Nephron progenitor cell (in vitro differentiated cells): ENCODE data around the gene SPAG17.

Experiments
- DNase-seq: peaks from one replicate; pipeline ENCODE4 v3.0.0; 2021
- H3K27ac Mint-ChIP-seq: 2 replicates; pipeline ENCODE4 v1.8.0; 2021; ENCODE audit warnings: mild to moderate bottlenecking, moderate library complexity, mixed read lengths
- H3K27me3 Mint-ChIP-seq: 2 replicates; pipeline ENCODE4 v1.8.0; 2021; ENCODE audit warnings: mild to moderate bottlenecking, low read depth, mixed read lengths; ENCODE audit not compliant: poor library complexity
- H3K36me3 Mint-ChIP-seq: 2 replicates; pipeline ENCODE4 v1.8.0; 2021; ENCODE audit warnings: low read depth, mixed read lengths
- H3K4me1 Mint-ChIP-seq: 2 replicates; pipeline ENCODE4 v1.8.0; 2021; ENCODE audit warnings: mixed read lengths
- H3K4me3 Mint-ChIP-seq: 2 replicates; pipeline ENCODE4 v1.8.0; 2021; ENCODE audit warnings: mild to moderate bottlenecking, moderate library complexity, mixed read lengths
- H3K9me3 Mint-ChIP-seq: 2 replicates; pipeline ENCODE4 v1.8.0; 2021; ENCODE audit warnings: mild to moderate bottlenecking, moderate library complexity, mixed read lengths
- TF ChIP-seq, protein P1 (sequence below): fragments of 200-600 bp; sonication (generic); IDR thresholded peaks from 2 replicates; pipeline ENCODE4 v1.5.0; 2021; ENCODE audit warnings: antibody characterized with exemption

The SPAG17 gene

DNA sequence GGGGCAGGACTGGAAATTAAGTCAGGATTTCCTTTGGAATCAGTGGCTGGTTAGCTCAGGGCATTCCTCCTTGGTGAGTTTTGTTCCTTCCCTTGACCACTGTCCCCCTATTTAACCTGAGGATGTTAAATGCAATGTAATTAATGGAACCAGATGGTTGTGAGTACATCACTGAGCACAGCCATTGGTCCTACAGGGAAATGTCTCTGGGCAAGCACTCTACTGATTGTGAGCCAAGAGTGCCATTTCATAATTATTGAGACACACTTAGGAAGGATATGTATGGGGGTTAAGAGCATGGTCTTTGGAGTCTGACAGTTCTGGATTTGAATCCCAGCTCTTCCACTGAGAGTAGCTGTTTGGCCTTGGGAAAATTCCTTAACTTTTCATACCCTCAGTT is 74.4 kb downstream of the SPAG17 start:
- Mint-ChIP-seq H3K36me3 (no peaks in the 10 kb centered on the region), H3K4me3 (no peak overlapping the region), H3K4me1 (no peaks in the 10 kb centered on the region), H3K27me3 (peaks cover 3% of the 10 kb centered on the region), H3K9me3 (no peaks in the 10 kb centered on the region), H3K27ac (no peak overlapping the region)
- no peak for DNase-seq
- TF ChIP-seq, protein P1, sequence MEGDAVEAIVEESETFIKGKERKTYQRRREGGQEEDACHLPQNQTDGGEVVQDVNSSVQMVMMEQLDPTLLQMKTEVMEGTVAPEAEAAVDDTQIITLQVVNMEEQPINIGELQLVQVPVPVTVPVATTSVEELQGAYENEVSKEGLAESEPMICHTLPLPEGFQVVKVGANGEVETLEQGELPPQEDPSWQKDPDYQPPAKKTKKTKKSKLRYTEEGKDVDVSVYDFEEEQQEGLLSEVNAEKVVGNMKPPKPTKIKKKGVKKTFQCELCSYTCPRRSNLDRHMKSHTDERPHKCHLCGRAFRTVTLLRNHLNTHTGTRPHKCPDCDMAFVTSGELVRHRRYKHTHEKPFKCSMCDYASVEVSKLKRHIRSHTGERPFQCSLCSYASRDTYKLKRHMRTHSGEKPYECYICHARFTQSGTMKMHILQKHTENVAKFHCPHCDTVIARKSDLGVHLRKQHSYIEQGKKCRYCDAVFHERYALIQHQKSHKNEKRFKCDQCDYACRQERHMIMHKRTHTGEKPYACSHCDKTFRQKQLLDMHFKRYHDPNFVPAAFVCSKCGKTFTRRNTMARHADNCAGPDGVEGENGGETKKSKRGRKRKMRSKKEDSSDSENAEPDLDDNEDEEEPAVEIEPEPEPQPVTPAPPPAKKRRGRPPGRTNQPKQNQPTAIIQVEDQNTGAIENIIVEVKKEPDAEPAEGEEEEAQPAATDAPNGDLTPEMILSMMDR = no peak

DNA sequence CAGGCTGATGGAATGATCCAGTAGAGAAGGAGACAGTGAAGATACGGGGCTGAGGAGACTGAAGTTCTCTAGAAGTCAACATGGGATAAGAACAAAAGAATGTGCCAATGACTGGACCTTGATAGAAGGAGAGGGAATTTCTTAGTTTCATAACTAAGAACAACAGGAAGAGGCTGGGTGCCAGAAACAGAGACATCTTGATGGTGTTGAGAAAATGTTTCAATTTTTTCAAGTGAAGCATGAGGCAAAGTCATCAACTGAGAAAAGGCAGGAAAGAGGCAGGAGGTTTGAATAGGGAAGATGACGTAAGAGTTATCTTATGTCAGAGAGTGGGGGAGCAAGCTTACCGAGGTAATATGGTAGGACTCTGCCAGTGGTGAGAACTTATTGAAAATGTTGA is 80.1 kb downstream of the SPAG17 start:
- DNase-seq = no peak
- no peaks in the 10 kb centered on the region for H3K27me3 Mint-ChIP-seq
- H3K9me3 Mint-ChIP-seq = no peaks in the 10 kb centered on the region
- H3K27ac Mint-ChIP-seq = no peak overlapping the region
- no peak overlapping the region for H3K4me3 Mint-ChIP-seq
- no peaks in the 10 kb centered on the region for H3K36me3 Mint-ChIP-seq
- H3K4me1 Mint-ChIP-seq = peaks cover 5% of the 10 kb centered on the region
- TF ChIP-seq, protein P1 = no peak

DNA sequence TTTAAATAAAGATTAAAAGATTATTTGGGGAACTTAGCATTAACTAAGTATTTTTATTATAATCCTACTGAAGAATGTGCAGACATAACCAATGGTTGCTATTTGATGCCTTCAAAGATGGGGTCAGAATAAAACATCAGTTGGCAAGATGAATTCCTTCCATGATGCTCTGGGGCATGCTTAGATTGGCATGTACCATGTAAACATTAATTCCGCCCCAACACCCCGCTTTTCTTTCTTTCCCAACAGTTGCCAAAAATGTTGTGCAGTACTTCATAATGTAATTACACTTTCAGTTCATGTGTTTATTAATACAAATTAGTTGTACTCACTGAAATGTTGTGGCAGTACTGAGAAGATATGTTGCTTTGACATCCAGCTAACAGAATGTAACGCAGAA is 82.6 kb downstream of the SPAG17 start:
- Mint-ChIP-seq H3K27me3 (no peaks in the 10 kb centered on the region), H3K36me3 (no peaks in the 10 kb centered on the region), H3K27ac (no peak overlapping the region), H3K9me3 (no peaks in the 10 kb centered on the region), H3K4me3 (no peak overlapping the region), H3K4me1 (peaks cover 5% of the 10 kb centered on the region)
- no peak for DNase-seq
- TF ChIP-seq, protein P1 = no peak

DNA sequence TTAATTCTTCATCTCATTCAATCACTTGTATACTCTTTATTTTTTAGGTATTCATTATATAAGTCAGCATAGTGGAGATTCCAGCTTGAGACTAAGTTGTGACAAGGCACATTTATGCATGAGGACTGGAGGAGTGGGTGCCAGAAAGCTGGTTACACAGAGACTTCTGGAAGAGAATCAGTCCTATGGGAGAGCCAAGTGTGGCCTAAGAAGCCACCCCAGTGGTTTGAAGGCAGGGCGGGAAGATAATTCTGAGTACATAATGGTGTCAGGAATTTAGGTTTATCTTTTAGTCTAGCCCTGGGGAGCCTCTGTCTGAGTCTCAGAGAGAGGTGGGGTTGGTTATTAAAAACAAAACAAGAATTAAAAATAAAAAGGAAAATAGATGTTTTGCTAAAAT is 83.0 kb downstream of the SPAG17 start:
- Mint-ChIP-seq H3K27ac (no peak overlapping the region), H3K4me3 (no peak overlapping the region), H3K36me3 (no peaks in the 10 kb centered on the region), H3K9me3 (no peaks in the 10 kb centered on the region), H3K27me3 (no peaks in the 10 kb centered on the region), H3K4me1 (peaks cover 5% of the 10 kb centered on the region)
- DNase-seq = no peak
- TF ChIP-seq, protein P1 = no peak

DNA sequence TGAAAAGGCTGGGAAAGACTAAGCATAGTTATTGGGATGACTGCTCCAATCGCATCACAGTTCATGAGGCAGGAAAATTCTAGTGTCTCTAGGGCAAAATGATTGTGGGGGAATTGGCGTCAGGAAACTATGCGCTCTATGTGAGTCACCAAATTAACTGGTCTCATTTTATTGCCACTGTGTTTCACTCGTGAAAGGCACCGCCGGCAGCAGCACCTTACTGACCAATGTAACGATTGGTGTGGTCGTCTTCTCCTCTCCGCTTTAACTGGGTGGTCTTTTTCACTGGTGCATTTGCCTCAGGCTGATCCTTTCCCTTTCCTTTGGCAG is 83.5 kb downstream of the SPAG17 start:
- Mint-ChIP-seq H3K9me3 (no peaks in the 10 kb centered on the region), H3K27ac (no peak overlapping the region), H3K27me3 (no peaks in the 10 kb centered on the region), H3K4me1 (peaks cover 5% of the 10 kb centered on the region), H3K36me3 (no peaks in the 10 kb centered on the region), H3K4me3 (no peak overlapping the region)
- DNase-seq = no peak
- TF ChIP-seq, protein P1 = no peak

DNA sequence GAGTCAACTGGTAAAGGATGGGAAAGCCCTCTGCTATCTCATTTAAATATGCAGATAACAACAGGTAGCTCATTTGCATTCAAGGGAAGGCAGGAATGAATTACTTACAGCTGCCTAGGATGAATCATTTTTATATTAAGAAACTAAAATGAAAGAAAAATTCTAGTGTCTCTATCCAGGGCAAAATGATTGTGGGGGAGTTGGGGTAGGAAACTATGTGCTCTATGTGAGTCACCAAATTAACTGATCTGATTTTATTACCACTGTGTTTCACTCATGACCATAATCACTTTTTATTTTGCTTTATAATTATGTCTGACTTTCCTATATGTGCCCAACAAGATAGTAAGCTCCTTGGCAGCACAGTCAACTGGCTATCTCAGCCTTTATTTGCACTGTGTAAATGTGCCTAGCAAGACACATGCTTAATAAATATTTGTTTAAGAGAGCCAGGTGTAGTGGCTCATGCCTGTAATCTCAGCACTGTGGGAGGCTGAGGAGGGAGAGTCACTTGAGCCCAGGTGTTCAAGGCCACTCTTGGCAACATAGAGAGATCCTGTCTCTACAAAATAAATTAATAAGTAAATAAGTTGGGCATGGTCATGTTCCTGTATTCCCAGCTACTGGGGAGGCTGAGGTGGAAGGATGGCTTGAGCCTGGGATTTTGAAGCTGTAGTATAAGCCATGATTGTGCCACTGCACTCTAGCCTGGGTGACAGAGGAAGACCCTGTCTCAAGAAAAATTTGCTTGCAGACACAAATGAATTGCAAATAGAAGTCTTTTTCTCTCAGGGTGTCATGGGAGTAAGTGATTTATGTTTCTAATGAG is 84.1 kb downstream of the SPAG17 start:
- Mint-ChIP-seq H3K4me1 (peaks cover 5% of the 10 kb centered on the region), H3K27ac (no peak overlapping the region), H3K36me3 (no peaks in the 10 kb centered on the region), H3K4me3 (no peak overlapping the region), H3K9me3 (no peaks in the 10 kb centered on the region), H3K27me3 (no peaks in the 10 kb centered on the region)
- TF ChIP-seq, protein P1 = no peak
- DNase-seq = no peak
